Measurements from ENCODE around the gene PDE7B.

DNA sequence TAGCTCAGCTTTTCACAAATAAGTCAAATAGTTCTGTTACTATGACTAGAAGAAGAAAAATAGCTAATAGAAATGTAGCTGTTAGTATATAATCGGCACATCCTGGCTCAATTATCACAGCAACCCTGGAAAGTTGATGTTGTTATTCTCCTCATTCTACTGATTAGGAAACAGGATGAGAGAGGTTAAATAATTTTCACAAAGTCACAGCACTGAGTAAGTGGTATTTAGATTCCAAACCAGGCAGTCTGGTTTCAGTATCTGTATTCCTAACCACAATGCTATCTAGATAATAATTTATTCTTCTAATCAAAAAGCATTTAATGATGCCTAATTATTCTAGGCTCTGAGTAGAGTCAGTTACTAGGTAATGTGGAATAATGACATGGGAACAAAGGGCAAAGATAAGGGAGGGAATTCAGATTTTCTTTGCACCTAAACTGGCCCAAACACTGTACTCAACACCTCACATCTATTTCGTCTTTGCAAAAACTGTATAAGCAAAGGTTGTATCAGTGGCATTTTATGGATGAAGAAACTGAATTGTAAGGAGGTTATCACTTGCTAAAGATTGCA lies 51.3 kb downstream of the PDE7B start:
- no peak for TF ChIP-seq POLR2AphosphoS5 (IDR thresholded peaks at IDR 0.05; ENCODE audit: low read depth, low read length)
- TF ChIP-seq REST (IDR thresholded peaks at IDR 0.05; ENCODE audit: insufficient read depth in 1 of 2, low read depth in 2 of 2, low read length in 2 of 2) = no peak
- TF ChIP-seq TAF1 (IDR thresholded peaks at IDR 0.05; ENCODE audit: borderline replicate concordance, insufficient read depth, low read length) = no peak
- TF ChIP-seq SIN3A (IDR thresholded peaks at IDR 0.05; ENCODE audit: borderline replicate concordance, insufficient read depth, low read length) = no peak
- TF ChIP-seq FOXP2 (optimal IDR thresholded peaks at IDR 0.05; ENCODE audit: borderline replicate concordance, extremely low read depth, extremely low read length, insufficient read depth) = no peak

Data from PFSK-1 (cell line).